ENCODE results near the gene GLRX3. TPM values are rescaled to one million over a fixed set of nuclear protein-coding genes. Genes with fewer than 3 reads are reported as not detected.
"Not testable (repeated sequence)": the region's sequence is repeated elsewhere in the genome, so short reads cannot be mapped to it uniquely, and the experiment has no call there.

Gene GLRX3
- total RNA-seq, 3 donors from 2014 or later: 36.1 to 63.4 (median 43.5) TPM

- Histone ChIP-seq H3K27me3 (no peaks in the 10 kb centered on the region), H3K4me1 (peaks cover 0 to 4% of the 10 kb centered on the region in 2 donors), H3K4me3 (no peak overlapping the region), H3K27ac (no peak overlapping the region), H3K36me3 (no peaks in the 10 kb centered on the region), H3K9me3 (peaks cover 5 to 6% of the 10 kb centered on the region in 2 donors)
- intact Hi-C loops (cut with DNase I; ENCODE audit: low total_unique reads): no loop called here
- TF ChIP-seq POLR2A (IDR thresholded peaks at IDR 0.05): no peak
- TF ChIP-seq CTCF (IDR thresholded peaks at IDR 0.05): no peak
- no peak for TF ChIP-seq POLR2AphosphoS5 (IDR thresholded peaks at IDR 0.05)
- DNase-seq (ENCODE audit: low spot score in 2 of 2): no peak
These were observed 23.4 kb upstream of the GLRX3 start for GRCh38 chr10:130112821-130113220.

DNA sequence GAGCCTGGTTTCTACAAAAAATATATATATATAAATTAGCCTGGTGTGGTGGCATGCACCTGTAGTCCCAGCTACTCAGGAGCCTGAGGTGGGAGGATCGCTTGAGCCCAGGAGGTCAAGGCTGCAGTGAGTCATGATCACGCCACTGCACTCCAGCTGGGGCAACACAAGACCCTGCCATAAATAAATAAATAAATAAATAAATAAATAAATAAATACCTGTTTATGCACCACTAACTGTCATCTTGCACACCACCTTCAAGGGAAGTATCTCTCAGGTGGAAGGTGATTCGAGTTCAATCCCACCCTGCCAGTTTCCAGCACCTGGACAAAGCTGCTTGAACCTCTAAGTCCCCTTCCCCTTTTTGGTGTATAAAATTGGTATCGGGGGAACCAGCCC lies 19.2 kb upstream of the GLRX3 start:
- H3K4me1 ChIP-seq; H3K27ac ChIP-seq; H3K9me3 ChIP-seq; DNase-seq (ENCODE audit: low spot score in 2 of 2); H3K36me3 ChIP-seq; H3K4me3 ChIP-seq; H3K27me3 ChIP-seq; intact Hi-C loops (cut with DNase I; ENCODE audit: low total_unique reads): not testable (repeated sequence)

GRCh38 chr10:130117535-130117934 lies 18.7 kb upstream of the GLRX3 start:
- H3K27me3 ChIP-seq; DNase-seq (ENCODE audit: low spot score in 2 of 2); H3K4me1 ChIP-seq; H3K36me3 ChIP-seq; H3K4me3 ChIP-seq; H3K27ac ChIP-seq; H3K9me3 ChIP-seq; intact Hi-C loops (cut with DNase I; ENCODE audit: low total_unique reads): not testable (repeated sequence)

GRCh38 chr10:130121486-130122079 lies 14.6 kb upstream of the GLRX3 start:
- H3K27me3 ChIP-seq: no peaks in the 10 kb centered on the region
- intact Hi-C loops (cut with DNase I; ENCODE audit: low total_unique reads): no loop called here
- H3K4me1 ChIP-seq: no peaks in the 10 kb centered on the region
- no peaks in the 10 kb centered on the region for H3K36me3 ChIP-seq
- DNase-seq (ENCODE audit: low spot score in 2 of 2): no peak
- no peak overlapping the region for H3K27ac ChIP-seq
- no peak overlapping the region for H3K4me3 ChIP-seq
- no peak for TF ChIP-seq POLR2A (IDR thresholded peaks at IDR 0.05)
- TF ChIP-seq POLR2AphosphoS5 (IDR thresholded peaks at IDR 0.05): no peak
- TF ChIP-seq CTCF (IDR thresholded peaks at IDR 0.05): no peak
- peaks cover 5 to 7% of the 10 kb centered on the region in 2 donors for H3K9me3 ChIP-seq

GRCh38 chr10:130127364-130128061 lies 8.7 kb upstream of the GLRX3 start:
- Histone ChIP-seq H3K4me1 (no peaks in the 10 kb centered on the region), H3K27ac (no peak overlapping the region), H3K4me3 (no peak overlapping the region), H3K36me3 (no peaks in the 10 kb centered on the region), H3K27me3 (no peaks in the 10 kb centered on the region), H3K9me3 (no peaks in the 10 kb centered on the region)
- peak in 1 of 2 donors; percentile 51 for DNase-seq (ENCODE audit: low spot score in 2 of 2)
- TF ChIP-seq CTCF (IDR thresholded peaks at IDR 0.05) (peak; percentile 19 to 62 (median 61)), POLR2A (IDR thresholded peaks at IDR 0.05) (no peak)
- intact Hi-C loops (cut with DNase I; ENCODE audit: low total_unique reads): no loop called here

DNA sequence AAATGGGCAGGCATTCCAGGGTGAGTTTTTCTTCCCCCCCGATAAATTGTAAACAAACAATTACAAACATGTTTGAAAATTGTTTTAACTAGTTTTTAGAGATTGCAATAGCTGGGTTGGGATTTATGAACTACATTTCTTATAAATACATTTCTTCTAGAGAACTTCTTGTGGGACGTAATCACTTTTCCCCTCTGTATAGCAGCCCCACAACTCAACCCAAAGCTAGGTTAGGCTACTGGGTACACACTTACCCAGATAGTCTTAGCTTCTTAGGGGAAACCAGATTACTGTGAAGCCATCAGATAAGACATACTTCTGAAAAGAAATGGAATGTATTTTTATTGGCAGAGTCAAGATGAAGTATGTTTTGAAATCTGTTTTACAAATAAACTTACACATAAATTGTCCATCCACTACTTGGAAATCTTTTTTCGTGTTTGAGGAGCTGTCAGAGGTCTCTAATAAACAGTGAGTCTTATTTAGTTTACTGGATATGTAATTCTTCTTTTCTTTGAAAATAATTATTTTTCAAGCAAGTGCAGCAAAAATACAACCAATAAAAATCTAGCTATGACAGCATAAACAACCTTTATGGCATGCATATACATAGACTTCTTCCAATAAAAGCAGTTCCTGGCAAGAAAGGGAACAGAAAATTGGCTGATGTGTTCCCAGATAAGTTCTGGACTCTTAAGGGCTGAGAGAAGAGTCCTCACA lies 8.0 kb upstream of the GLRX3 start:
- H3K36me3 ChIP-seq: no peaks in the 10 kb centered on the region
- no peak for DNase-seq (ENCODE audit: low spot score in 2 of 2)
- no peak overlapping the region for H3K4me3 ChIP-seq
- TF ChIP-seq POLR2AphosphoS5 (IDR thresholded peaks at IDR 0.05) (no peak), POLR2A (IDR thresholded peaks at IDR 0.05) (no peak), CTCF (IDR thresholded peaks at IDR 0.05) (peak in 1 of 3 donors; percentile 0)
- no peaks in the 10 kb centered on the region for H3K4me1 ChIP-seq
- intact Hi-C loops (cut with DNase I; ENCODE audit: low total_unique reads): no loop called here
- no peaks in the 10 kb centered on the region for H3K9me3 ChIP-seq
- no peaks in the 10 kb centered on the region for H3K27me3 ChIP-seq
- no peak overlapping the region for H3K27ac ChIP-seq
